H1 (cell line): ENCODE measurements around the gene TMEM238. TPM values are rescaled to one million over a fixed set of nuclear protein-coding genes. Genes with fewer than 3 reads are reported as not detected.

ENCODE experiments used
- CTBP2 ChIP-seq: IDR thresholded peaks from 2 replicates; pipeline ENCODE4 v1.7.0; 2011; ENCODE audit warnings: borderline replicate concordance, mild to moderate bottlenecking, moderate library complexity, mixed read lengths, low read length; ENCODE audit not compliant: insufficient read depth, insufficient read length
- HDAC6 ChIP-seq: IDR thresholded peaks from one replicate; pipeline ENCODE4 v1.7.1; 2012; ENCODE audit warnings: low read depth, mild to moderate bottlenecking, inconsistent platforms, low read length, moderate library complexity
- RNF2 ChIP-seq: fragments of 200-900, 300-1000 bp; sonication (generic); IDR thresholded peaks from 2 replicates; pipeline ENCODE4 v1.7.1; 2016; ENCODE audit warnings: borderline replicate concordance, low read depth, mild to moderate bottlenecking, antibody characterized with exemption, low read length; ENCODE audit not compliant: poor library complexity, severe bottlenecking; ENCODE audit errors: missing control alignments
- SAP30 ChIP-seq: fragments of 300-600 bp; sonication (generic); IDR thresholded peaks from 2 replicates; pipeline ENCODE4 v1.7.1; 2012; ENCODE audit warnings: low read length, moderate library complexity, mild to moderate bottlenecking, inconsistent platforms; ENCODE audit not compliant: insufficient read depth, insufficient replicate concordance
- SRF ChIP-seq: IDR thresholded peaks from 2 replicates; pipeline ENCODE4 v1.6.1; 2011; ENCODE audit warnings: mild to moderate bottlenecking, low read depth, low read length, moderate library complexity
- polyA plus RNA-seq, 7 experiments: library from polyadenylated mRNA; depleted of rRNA in 3 of 7; stranded (reverse) in 5 of 7; unstranded in 2 of 7; fragments of >200 nt in 5 of 7; fragments of 200-250 nt in 2 of 7; gene quantifications; 1 replicate in 5 of 7; 2 replicates in 1 of 7; 4 replicates in 1 of 7; pipeline versions ENCODE4 v1.2.1 to v1.2.3, GENCODE V29; 2011 to 2013; ENCODE audit warnings: missing spikeins in 2 of 7, mixed read lengths in 2 of 7
- total RNA-seq: library from RNA; stranded (reverse); fragmentation: NEBNext Ultra II Directional; extraction: Animal tissue kit (Norgen Biotek cat#: 25700); gene quantifications from 2 replicates; pipeline ENCODE4 v1.2.1, GENCODE V29; 2021
- TF ChIP-seq, protein P1 (sequence below): fragments of 300-600 bp; sonication (generic); IDR thresholded peaks from 2 replicates; pipeline ENCODE4 v1.7.1; 2012; ENCODE audit warnings: low read length, moderate library complexity, mild to moderate bottlenecking, inconsistent platforms; ENCODE audit not compliant: insufficient replicate concordance
- TF ChIP-seq, protein P2 (sequence below): IDR thresholded peaks from 2 replicates; pipeline ENCODE4 v1.6.1; 2011; ENCODE audit warnings: low read depth, mild to moderate bottlenecking, low read length; ENCODE audit not compliant: insufficient read depth
- TF ChIP-seq, protein P3 (sequence below): IDR thresholded peaks from 2 replicates; pipeline ENCODE4 v1.6.1; 2011; ENCODE audit warnings: low read length, improper control_type of control experiment

Gene TMEM238
- total and polyA plus RNA-seq, 2 of the 8 experiments (the other 6 are each of a cell fraction or from before 2014, with no cell fraction given) = 0.53 to 3.8 TPM

DNA sequence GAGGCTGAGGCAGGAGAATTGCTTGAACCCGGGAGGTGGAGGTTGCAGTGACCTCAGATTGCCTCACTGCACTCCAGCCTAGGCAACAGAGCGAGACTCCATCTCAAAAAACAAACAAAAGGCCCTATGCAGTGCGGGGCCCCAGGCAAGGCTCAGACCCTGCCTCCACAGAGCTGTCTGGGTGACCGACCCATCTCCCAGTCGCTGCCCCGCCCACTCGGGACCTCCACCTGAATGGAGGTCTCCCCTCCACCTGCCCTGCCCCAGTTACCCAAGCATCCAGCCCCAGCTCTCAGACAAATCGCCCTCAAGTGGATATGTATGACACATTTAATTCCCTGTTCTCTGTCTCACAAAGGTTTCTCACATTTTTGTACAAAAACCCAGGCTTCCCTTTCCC is 18.8 kb downstream of the TMEM238 start (continued):
- TF ChIP-seq, protein P1, sequence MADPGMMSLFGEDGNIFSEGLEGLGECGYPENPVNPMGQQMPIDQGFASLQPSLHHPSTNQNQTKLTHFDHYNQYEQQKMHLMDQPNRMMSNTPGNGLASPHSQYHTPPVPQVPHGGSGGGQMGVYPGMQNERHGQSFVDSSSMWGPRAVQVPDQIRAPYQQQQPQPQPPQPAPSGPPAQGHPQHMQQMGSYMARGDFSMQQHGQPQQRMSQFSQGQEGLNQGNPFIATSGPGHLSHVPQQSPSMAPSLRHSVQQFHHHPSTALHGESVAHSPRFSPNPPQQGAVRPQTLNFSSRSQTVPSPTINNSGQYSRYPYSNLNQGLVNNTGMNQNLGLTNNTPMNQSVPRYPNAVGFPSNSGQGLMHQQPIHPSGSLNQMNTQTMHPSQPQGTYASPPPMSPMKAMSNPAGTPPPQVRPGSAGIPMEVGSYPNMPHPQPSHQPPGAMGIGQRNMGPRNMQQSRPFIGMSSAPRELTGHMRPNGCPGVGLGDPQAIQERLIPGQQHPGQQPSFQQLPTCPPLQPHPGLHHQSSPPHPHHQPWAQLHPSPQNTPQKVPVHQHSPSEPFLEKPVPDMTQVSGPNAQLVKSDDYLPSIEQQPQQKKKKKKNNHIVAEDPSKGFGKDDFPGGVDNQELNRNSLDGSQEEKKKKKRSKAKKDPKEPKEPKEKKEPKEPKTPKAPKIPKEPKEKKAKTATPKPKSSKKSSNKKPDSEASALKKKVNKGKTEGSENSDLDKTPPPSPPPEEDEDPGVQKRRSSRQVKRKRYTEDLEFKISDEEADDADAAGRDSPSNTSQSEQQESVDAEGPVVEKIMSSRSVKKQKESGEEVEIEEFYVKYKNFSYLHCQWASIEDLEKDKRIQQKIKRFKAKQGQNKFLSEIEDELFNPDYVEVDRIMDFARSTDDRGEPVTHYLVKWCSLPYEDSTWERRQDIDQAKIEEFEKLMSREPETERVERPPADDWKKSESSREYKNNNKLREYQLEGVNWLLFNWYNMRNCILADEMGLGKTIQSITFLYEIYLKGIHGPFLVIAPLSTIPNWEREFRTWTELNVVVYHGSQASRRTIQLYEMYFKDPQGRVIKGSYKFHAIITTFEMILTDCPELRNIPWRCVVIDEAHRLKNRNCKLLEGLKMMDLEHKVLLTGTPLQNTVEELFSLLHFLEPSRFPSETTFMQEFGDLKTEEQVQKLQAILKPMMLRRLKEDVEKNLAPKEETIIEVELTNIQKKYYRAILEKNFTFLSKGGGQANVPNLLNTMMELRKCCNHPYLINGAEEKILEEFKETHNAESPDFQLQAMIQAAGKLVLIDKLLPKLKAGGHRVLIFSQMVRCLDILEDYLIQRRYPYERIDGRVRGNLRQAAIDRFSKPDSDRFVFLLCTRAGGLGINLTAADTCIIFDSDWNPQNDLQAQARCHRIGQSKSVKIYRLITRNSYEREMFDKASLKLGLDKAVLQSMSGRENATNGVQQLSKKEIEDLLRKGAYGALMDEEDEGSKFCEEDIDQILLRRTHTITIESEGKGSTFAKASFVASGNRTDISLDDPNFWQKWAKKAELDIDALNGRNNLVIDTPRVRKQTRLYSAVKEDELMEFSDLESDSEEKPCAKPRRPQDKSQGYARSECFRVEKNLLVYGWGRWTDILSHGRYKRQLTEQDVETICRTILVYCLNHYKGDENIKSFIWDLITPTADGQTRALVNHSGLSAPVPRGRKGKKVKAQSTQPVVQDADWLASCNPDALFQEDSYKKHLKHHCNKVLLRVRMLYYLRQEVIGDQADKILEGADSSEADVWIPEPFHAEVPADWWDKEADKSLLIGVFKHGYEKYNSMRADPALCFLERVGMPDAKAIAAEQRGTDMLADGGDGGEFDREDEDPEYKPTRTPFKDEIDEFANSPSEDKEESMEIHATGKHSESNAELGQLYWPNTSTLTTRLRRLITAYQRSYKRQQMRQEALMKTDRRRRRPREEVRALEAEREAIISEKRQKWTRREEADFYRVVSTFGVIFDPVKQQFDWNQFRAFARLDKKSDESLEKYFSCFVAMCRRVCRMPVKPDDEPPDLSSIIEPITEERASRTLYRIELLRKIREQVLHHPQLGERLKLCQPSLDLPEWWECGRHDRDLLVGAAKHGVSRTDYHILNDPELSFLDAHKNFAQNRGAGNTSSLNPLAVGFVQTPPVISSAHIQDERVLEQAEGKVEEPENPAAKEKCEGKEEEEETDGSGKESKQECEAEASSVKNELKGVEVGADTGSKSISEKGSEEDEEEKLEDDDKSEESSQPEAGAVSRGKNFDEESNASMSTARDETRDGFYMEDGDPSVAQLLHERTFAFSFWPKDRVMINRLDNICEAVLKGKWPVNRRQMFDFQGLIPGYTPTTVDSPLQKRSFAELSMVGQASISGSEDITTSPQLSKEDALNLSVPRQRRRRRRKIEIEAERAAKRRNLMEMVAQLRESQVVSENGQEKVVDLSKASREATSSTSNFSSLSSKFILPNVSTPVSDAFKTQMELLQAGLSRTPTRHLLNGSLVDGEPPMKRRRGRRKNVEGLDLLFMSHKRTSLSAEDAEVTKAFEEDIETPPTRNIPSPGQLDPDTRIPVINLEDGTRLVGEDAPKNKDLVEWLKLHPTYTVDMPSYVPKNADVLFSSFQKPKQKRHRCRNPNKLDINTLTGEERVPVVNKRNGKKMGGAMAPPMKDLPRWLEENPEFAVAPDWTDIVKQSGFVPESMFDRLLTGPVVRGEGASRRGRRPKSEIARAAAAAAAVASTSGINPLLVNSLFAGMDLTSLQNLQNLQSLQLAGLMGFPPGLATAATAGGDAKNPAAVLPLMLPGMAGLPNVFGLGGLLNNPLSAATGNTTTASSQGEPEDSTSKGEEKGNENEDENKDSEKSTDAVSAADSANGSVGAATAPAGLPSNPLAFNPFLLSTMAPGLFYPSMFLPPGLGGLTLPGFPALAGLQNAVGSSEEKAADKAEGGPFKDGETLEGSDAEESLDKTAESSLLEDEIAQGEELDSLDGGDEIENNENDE = no peak
- TF ChIP-seq, protein P2, sequence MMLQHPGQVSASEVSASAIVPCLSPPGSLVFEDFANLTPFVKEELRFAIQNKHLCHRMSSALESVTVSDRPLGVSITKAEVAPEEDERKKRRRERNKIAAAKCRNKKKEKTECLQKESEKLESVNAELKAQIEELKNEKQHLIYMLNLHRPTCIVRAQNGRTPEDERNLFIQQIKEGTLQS = no peak
- TF ChIP-seq, protein P3, sequence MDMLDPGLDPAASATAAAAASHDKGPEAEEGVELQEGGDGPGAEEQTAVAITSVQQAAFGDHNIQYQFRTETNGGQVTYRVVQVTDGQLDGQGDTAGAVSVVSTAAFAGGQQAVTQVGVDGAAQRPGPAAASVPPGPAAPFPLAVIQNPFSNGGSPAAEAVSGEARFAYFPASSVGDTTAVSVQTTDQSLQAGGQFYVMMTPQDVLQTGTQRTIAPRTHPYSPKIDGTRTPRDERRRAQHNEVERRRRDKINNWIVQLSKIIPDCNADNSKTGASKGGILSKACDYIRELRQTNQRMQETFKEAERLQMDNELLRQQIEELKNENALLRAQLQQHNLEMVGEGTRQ = no peak
- TF ChIP-seq SAP30 = no peak
- no peak for TF ChIP-seq SRF
- no peak for TF ChIP-seq CTBP2
- TF ChIP-seq RNF2 = no peak
- TF ChIP-seq HDAC6 = no peak
